K562 (cell line): Measurements from ENCODE around the gene TSPAN15. TPM values are rescaled to one million over a fixed set of nuclear protein-coding genes. Genes with fewer than 3 reads are reported as not detected.
A peak's percentile ranks its signal among the peaks of the same experiment; 100 is the strongest.

Source experiments
- BHLHE40 ChIP-seq: IDR thresholded peaks from 2 replicates; pipeline ENCODE4 v1.6.1; 2011; ENCODE audit warnings: low read length, improper control_type of control experiment
- DEAF1 ChIP-seq: fragments of 450-650 bp; formaldehyde crosslinking; IDR thresholded peaks from 2 replicates; pipeline ENCODE4 v1.4.0; 2020; ENCODE audit warnings: mild to moderate bottlenecking, moderate library complexity
- DPF2 ChIP-seq: fragments of 450-650 bp; IDR thresholded peaks from 2 replicates; pipeline ENCODE4 v1.6.1; 2016
- ETV1 ChIP-seq: fragments of 450-650 bp; conservative IDR thresholded peaks from 2 replicates; pipeline ENCODE4 v1.6.1; 2016; ENCODE audit warnings: missing genetic modification characterization, control low read depth, low read depth, missing compliant biosample characterization
- IFI16 ChIP-seq: fragments of 250-450 bp; sonication (Bioruptor Pico); IDR thresholded peaks from 2 replicates; pipeline ENCODE4 v2.1.2; 2022; ENCODE audit warnings: mild to moderate bottlenecking, inconsistent platforms
- LCOR ChIP-seq: sonication (generic); formaldehyde crosslinking; IDR thresholded peaks from 2 replicates; pipeline ENCODE4 v1.8.0; 2022; ENCODE audit warnings: mild to moderate bottlenecking, missing genetic modification reagents
- NR0B1 ChIP-seq: fragments of 450-650 bp; IDR thresholded peaks from one replicate; pipeline ENCODE4 v1.6.1; 2018; ENCODE audit warnings: mild to moderate bottlenecking, moderate library complexity; ENCODE audit not compliant: partially characterized antibody
- POU5F1 ChIP-seq: fragments of 150-350 bp; IDR thresholded peaks from 2 replicates; pipeline ENCODE4 v1.6.1; 2014; ENCODE audit warnings: borderline replicate concordance, low read length, low read depth, mild to moderate bottlenecking; ENCODE audit not compliant: partially characterized antibody
- RCOR1 ChIP-seq, 2 experiments: IDR thresholded peaks; 2 replicates each; pipeline ENCODE4 v1.6.1; 2012; ENCODE audit warnings: low read depth in 2 of 2, low read length in 2 of 2, borderline replicate concordance in 1 of 2, improper control_type of control experiment in 1 of 2
- REST ChIP-seq, 2 experiments: fragments of 450-650 bp; formaldehyde crosslinking in 1 of 2; IDR thresholded peaks; 2 replicates each; pipeline versions ENCODE4 v1.4.0 to v1.6.1; 2014 to 2020; ENCODE audit warnings: mild to moderate bottlenecking in 2 of 2, borderline replicate concordance in 1 of 2, low read depth in 1 of 2
- ZNF232 ChIP-seq: sonication (generic); formaldehyde crosslinking; IDR thresholded peaks from 2 replicates; pipeline ENCODE4 v1.8.0; 2022; ENCODE audit warnings: mild to moderate bottlenecking, missing genetic modification reagents
- polyA plus RNA-seq, 8 experiments: library from polyadenylated mRNA; depleted of rRNA in 4 of 8; stranded (reverse) in 5 of 8; unstranded in 3 of 8; fragments of >200 nt; fragmentation: Nextera tagmentation in 2 of 8; fragmentation: Illumina TruSeq in 1 of 8; extraction: Ambion mirVana in 2 of 8; extraction: Trizol in 1 of 8; gene quantifications; 2 replicates each; pipeline versions ENCODE4 v1.2.1 to v1.2.3, GENCODE V29; 2011 to 2014; ENCODE audit warnings: inconsistent platforms in 1 of 8, missing spikeins in 1 of 8
- total RNA-seq, 7 experiments: library from RNA; depleted of rRNA in 6 of 7; stranded (reverse); fragments of >200 nt in 6 of 7; fragmentation: Illumina TruSeq in 2 of 7; extraction: Trizol in 2 of 7; gene quantifications; 2 replicates each; pipeline versions ENCODE4 v1.2.1 to v1.2.3, GENCODE V29; 2011 to 2021; ENCODE audit warnings: low replicate concordance in 1 of 7

Gene TSPAN15
- total and polyA plus RNA-seq, 9 of the 15 experiments (the other 6 are each of a cell fraction or from before 2014, with no cell fraction given), result 0.33 to 1.0 (median 0.45) TPM; not detected in 2

- TF ChIP-seq ETV1 (0 out of 2 replicates have a peak, but pooled peaks have one; percentile 25), BHLHE40 (0 out of 2 replicates have a peak, but pooled peaks have one; percentile 37), DPF2 (0 out of 2 replicates have a peak, but pooled peaks have one; percentile 18), NR0B1 (no peak), POU5F1 (no peak), ZNF232 (CRISPR knock-in tag) (peak; percentile 77; the same call in 1 of the 2 replicates), DEAF1 (CRISPR knock-in tag) (peak; percentile 85), RCOR1 (IDR thresholded peaks at IDR 0.05; ENCODE audit: borderline replicate concordance in 1 of 2, low read depth in 2 of 2, low read length in 2 of 2) (peak in 1 of 2 experiments; percentile 65; a peak in 1 of 4 replicates), REST (IDR thresholded peaks at IDR 0.05; ENCODE audit: borderline replicate concordance) (peak; percentile 78), REST (CRISPR knock-in tag; IDR thresholded peaks at IDR 0.05; ENCODE audit: low read depth) (no peak), LCOR (CRISPR knock-in tag) (0 out of 2 replicates have a peak, but pooled peaks have one; percentile 41), IFI16 (CRISPR knock-in tag) (0 out of 2 replicates have a peak, but pooled peaks have one; percentile 1)
Measured at GRCh38 chr10:69515699-69516259, 64.5 kb downstream of the TSPAN15 start (continued).
